Sigmoid colon (tissue), 7 donors: ENCODE data around the gene CRBN. TPM values are rescaled to one million over a fixed set of nuclear protein-coding genes. Genes with fewer than 3 reads are reported as not detected.

Experiments
- DNase-seq: peaks from one replicate; pipeline ENCODE4 v3.0.0-alpha.2; 2019
- H3K27ac ChIP-seq, 4 donors: fragments of 200-600 bp; sonication (generic); one replicate each; pipeline ENCODE4 v1.5.1; 2016 to 2019; ENCODE audit warnings: mild to moderate bottlenecking in 1 of 4
- H3K27me3 ChIP-seq, 3 donors: fragments of 200-600 bp; sonication (generic); one replicate each; pipeline ENCODE4 v1.5.1; 2019; ENCODE audit warnings: mild to moderate bottlenecking in 1 of 3
- H3K36me3 ChIP-seq, 4 donors: fragments of 200-600 bp; sonication (generic); one replicate each; pipeline ENCODE4 v1.5.1; 2016 to 2019
- H3K4me1 ChIP-seq, 4 donors: fragments of 200-600 bp; sonication (generic); one replicate each; pipeline ENCODE4 v1.5.1; 2017 to 2019
- H3K4me3 ChIP-seq, 4 donors: fragments of 200-600 bp; sonication (generic); one replicate each; pipeline ENCODE4 v1.5.1; 2017 to 2019; ENCODE audit warnings: mild to moderate bottlenecking in 2 of 4, moderate library complexity in 1 of 4
- H3K9me3 ChIP-seq, 4 donors: fragments of 200-600 bp in 3 of 4; sonication (generic) in 3 of 4; one replicate each; pipeline versions ENCODE4 v1.5.1 to v1.6.1; 2013 to 2019
- EP300 ChIP-seq, 4 donors: sonication (generic); formaldehyde crosslinking; IDR thresholded peaks; one replicate each; pipeline ENCODE4 v1.6.1; 2017; ENCODE audit warnings: antibody characterized with exemption in 4 of 4
- POLR2A ChIP-seq, 2 donors: fragments of 450-650 bp; IDR thresholded peaks; one replicate each; pipeline ENCODE4 v1.6.1; 2016; ENCODE audit warnings: antibody characterized with exemption in 2 of 2, mild to moderate bottlenecking in 2 of 2, moderate library complexity in 2 of 2
- POLR2AphosphoS5 ChIP-seq, 4 donors: sonication (generic); formaldehyde crosslinking; IDR thresholded peaks; one replicate each; pipeline ENCODE4 v1.6.1; 2017; ENCODE audit warnings: antibody characterized with exemption in 4 of 4
- WGBS, 2 donors: extraction: QIAGEN DNeasy Blood & Tissue Kit; methylation state at CpG; one replicate each; pipeline ENCODE4 v1.1.7; 2013; 5-methylcytosine and 5-hydroxymethylcytosine counted together
- intact Hi-C: fragments of 100-400 bp; cut with DNase I; formaldehyde crosslinking; loops from one replicate; pipeline ENCODE4 v1.15.1; 2023
- polyA plus RNA-seq, 3 donors: library from polyadenylated mRNA; stranded (reverse); fragments of 200-250 nt; gene quantifications; one replicate each; pipeline ENCODE4 v1.2.3, GENCODE V29; 2013
- total RNA-seq, 4 donors: library from RNA; depleted of rRNA; stranded (reverse); fragments of >200 nt; gene quantifications; one replicate each; pipeline ENCODE4 v1.1.0, GENCODE V29; 2016
- TF ChIP-seq, protein P1 (sequence below), 4 experiments: fragments of 450-650 bp in 3 of 4; fragments of 200-600 bp in 1 of 4; IDR thresholded peaks; one replicate each; pipeline ENCODE4 v1.5.1; 2016 to 2019; ENCODE audit warnings: antibody characterized with exemption in 4 of 4, mild to moderate bottlenecking in 3 of 4, moderate library complexity in 2 of 4
- donor health status: healthy with polysubstance abuse.
- donor health status: Bipolar disorder and iron deficiency.
- donor health status: healthy.

Gene CRBN
- total and polyA plus RNA-seq, 7 donors: 24.6 to 271 (median 61.9) TPM

- peaks cover 8 to 99% (median 45%) of the 10 kb centered on the region in 4 donors for H3K36me3 ChIP-seq
- H3K27me3 ChIP-seq: no peaks in the 10 kb centered on the region
- intact Hi-C loops: no loop called here
- whole genome bisulfite sequencing, 2 donors: 93 to 97% methylated on average over 5 of the region's 5 CpGs
- H3K27ac ChIP-seq: no peak overlapping the region
- no peak for TF ChIP-seq POLR2AphosphoS5 (IDR thresholded peaks at IDR 0.05)
- no peak for TF ChIP-seq EP300 (IDR thresholded peaks at IDR 0.05)
- TF ChIP-seq, protein P1, sequence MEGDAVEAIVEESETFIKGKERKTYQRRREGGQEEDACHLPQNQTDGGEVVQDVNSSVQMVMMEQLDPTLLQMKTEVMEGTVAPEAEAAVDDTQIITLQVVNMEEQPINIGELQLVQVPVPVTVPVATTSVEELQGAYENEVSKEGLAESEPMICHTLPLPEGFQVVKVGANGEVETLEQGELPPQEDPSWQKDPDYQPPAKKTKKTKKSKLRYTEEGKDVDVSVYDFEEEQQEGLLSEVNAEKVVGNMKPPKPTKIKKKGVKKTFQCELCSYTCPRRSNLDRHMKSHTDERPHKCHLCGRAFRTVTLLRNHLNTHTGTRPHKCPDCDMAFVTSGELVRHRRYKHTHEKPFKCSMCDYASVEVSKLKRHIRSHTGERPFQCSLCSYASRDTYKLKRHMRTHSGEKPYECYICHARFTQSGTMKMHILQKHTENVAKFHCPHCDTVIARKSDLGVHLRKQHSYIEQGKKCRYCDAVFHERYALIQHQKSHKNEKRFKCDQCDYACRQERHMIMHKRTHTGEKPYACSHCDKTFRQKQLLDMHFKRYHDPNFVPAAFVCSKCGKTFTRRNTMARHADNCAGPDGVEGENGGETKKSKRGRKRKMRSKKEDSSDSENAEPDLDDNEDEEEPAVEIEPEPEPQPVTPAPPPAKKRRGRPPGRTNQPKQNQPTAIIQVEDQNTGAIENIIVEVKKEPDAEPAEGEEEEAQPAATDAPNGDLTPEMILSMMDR (IDR thresholded peaks at IDR 0.05): no peak
- no peak for TF ChIP-seq POLR2A (IDR thresholded peaks at IDR 0.05)
- H3K9me3 ChIP-seq: no peaks in the 10 kb centered on the region
- DNase-seq: no peak
- H3K4me1 ChIP-seq: no peaks in the 10 kb centered on the region
- H3K4me3 ChIP-seq: no peak overlapping the region
Observed at GRCh38 chr3:3154879-3155610, 24.4 kb downstream of the CRBN start.

DNA sequence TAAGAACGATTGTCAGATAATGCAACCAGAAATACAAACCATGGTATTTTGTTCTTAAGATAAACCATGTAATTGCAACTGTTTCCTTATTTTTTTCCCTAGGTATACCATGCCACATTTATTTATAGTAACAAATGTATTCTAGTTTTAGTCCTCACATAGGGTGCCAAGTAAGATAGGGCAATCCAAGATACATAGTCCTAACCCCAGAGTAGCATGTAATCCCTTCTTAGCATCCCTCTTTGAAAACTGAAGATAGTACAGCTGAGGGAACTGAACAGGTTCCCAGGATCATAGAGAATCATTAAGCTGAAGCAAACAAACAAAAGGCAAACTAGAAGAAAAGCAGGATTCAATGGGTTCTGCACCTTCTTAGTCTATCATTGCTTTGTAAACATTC is 28.0 kb downstream of the CRBN start:
- DNase-seq: no peak
- intact Hi-C loops: no loop called here
- 69 to 80% methylated on average over 1 of the region's 1 CpG for WGBS, 2 donors
- no peak overlapping the region for H3K27ac ChIP-seq
- no peak overlapping the region for H3K4me3 ChIP-seq
- peaks cover 18 to 99% (median 49%) of the 10 kb centered on the region in 4 donors for H3K36me3 ChIP-seq
- TF ChIP-seq POLR2AphosphoS5 (IDR thresholded peaks at IDR 0.05): no peak
- no peak for TF ChIP-seq EP300 (IDR thresholded peaks at IDR 0.05)
- TF ChIP-seq, protein P1 (IDR thresholded peaks at IDR 0.05): no peak
- TF ChIP-seq POLR2A (IDR thresholded peaks at IDR 0.05): no peak
- no peaks in the 10 kb centered on the region for H3K9me3 ChIP-seq
- H3K4me1 ChIP-seq: no peaks in the 10 kb centered on the region
- H3K27me3 ChIP-seq: no peaks in the 10 kb centered on the region

- Histone ChIP-seq H3K4me3 (no peak overlapping the region), H3K4me1 (no peaks in the 10 kb centered on the region), H3K27ac (no peak overlapping the region), H3K27me3 (no peaks in the 10 kb centered on the region), H3K9me3 (no peaks in the 10 kb centered on the region), H3K36me3 (peaks cover 13 to 99% (median 44%) of the 10 kb centered on the region in 4 donors)
- 48 to 78% methylated on average over 1 of the region's 1 CpG for WGBS, 2 donors
- DNase-seq: no peak
- TF ChIP-seq EP300 (IDR thresholded peaks at IDR 0.05) (no peak), POLR2AphosphoS5 (IDR thresholded peaks at IDR 0.05) (no peak), POLR2A (IDR thresholded peaks at IDR 0.05) (no peak)
- TF ChIP-seq, protein P1 (IDR thresholded peaks at IDR 0.05): no peak
- intact Hi-C loops: no loop called here
Observed at GRCh38 chr3:3149560-3149959, 29.9 kb downstream of the CRBN start.

- intact Hi-C loops: no loop called here
- Histone ChIP-seq H3K4me3 (no peak overlapping the region), H3K36me3 (peaks cover 13 to 97% (median 33%) of the 10 kb centered on the region in 4 donors), H3K27me3 (no peaks in the 10 kb centered on the region), H3K4me1 (no peaks in the 10 kb centered on the region), H3K9me3 (no peaks in the 10 kb centered on the region), H3K27ac (no peak overlapping the region)
- TF ChIP-seq EP300 (IDR thresholded peaks at IDR 0.05): no peak
- TF ChIP-seq POLR2A (IDR thresholded peaks at IDR 0.05): no peak
- TF ChIP-seq, protein P1 (IDR thresholded peaks at IDR 0.05): no peak
- no peak for TF ChIP-seq POLR2AphosphoS5 (IDR thresholded peaks at IDR 0.05)
- 88 to 95% methylated on average over 8 of the region's 8 CpGs for WGBS, 2 donors
- DNase-seq: no peak
Observed at GRCh38 chr3:3145831-3146230, 33.7 kb downstream of the CRBN start.

DNA sequence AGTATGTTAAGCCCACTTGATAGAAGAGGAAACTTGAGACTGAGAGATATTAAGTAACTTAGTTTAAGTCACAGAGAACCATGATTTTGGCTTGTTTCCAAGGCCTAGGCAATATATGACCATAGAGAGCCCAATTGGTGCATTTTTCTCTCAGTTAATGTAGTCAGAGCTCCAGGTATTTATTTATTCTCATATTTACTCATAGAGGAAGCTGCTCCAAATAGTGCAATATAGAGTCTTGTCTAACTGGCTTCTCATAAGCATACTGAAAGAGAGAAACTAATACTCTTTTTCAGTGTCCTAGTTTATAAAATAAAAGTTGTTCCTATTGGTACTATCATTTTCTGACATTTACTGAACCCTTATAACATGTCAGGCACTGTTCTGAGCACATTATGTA is 37.6 kb downstream of the CRBN start:
- TF ChIP-seq EP300 (IDR thresholded peaks at IDR 0.05) (no peak), POLR2A (IDR thresholded peaks at IDR 0.05) (no peak), POLR2AphosphoS5 (IDR thresholded peaks at IDR 0.05) (no peak)
- TF ChIP-seq, protein P1 (IDR thresholded peaks at IDR 0.05): no peak
- H3K4me3 ChIP-seq: no peak overlapping the region
- peaks cover 3 to 94% (median 27%) of the 10 kb centered on the region in 4 donors for H3K36me3 ChIP-seq
- intact Hi-C loops: no loop called here
- H3K4me1 ChIP-seq: no peaks in the 10 kb centered on the region
- H3K27ac ChIP-seq: no peak overlapping the region
- H3K9me3 ChIP-seq: no peaks in the 10 kb centered on the region
- H3K27me3 ChIP-seq: no peaks in the 10 kb centered on the region
- no peak for DNase-seq
